ENCODE data around the gene CSK. TPM values are rescaled to one million over a fixed set of nuclear protein-coding genes. Genes with fewer than 3 reads are reported as not detected.

Gene CSK
- total and polyA plus RNA-seq, 4 donors: 6.9 to 41.7 (median 24.1) TPM

DNA sequence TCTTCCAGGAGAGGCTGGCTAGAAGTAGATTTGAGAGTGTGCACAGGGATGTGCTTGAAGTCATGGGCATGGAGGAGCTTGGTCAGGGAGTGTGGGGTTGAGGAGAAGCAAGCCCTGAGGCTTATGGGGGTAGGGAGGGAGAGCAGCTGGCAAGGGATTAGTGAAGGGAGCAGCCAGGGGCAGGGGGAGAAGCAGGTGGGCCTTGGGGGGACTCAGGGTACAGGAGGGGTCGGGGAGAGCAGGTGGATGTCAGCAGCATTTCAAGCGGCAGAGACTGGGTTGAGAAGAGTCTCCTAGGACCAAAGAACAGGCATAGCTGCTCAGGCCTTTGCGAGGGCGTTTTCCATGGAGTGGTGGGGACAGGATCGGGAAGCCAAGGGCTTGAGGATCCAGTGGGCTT lies 27.4 kb downstream of the CSK start:
- no peak overlapping the region for H3K4me3 ChIP-seq (ENCODE audit: low read depth in 1 of 3, low read length in 3 of 3)
- 92% methylated on average over 5 of the region's 5 CpGs for WGBS
- no peak overlapping the region for H3K27ac ChIP-seq (ENCODE audit: low read depth in 1 of 2, low read length in 2 of 2)

DNA sequence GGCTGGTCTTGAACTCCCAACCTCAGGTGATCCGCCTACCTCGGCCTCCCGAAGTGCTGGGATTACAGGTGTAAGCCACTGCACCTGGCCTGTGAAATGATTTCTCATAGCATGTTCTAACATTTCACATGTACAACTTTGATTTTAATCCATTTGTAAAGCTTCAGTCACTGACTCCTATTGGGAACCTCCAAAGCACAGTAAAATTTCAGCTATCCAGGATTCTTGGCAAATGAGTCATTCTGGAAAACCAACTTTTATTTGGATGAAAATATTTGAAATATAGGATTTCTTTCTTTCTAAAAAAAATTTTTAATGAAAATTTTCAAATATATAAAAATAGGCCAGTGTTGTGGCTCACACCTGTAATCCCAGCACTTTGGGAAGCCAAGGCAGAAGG lies 28.1 kb downstream of the CSK start:
- Histone ChIP-seq H3K9me3 (ENCODE audit: control insufficient read depth in 4 of 4, low read length in 3 of 4) (no peaks in the 10 kb centered on the region), H3K27ac (ENCODE audit: low read depth in 1 of 2, low read length in 2 of 2) (no peak overlapping the region), H3K9ac (ENCODE audit: low read depth in 1 of 2, low read length in 2 of 2) (no peak overlapping the region), H3K4me3 (ENCODE audit: low read depth in 1 of 3, low read length in 3 of 3) (no peak overlapping the region), H3K27me3 (ENCODE audit: control insufficient read depth in 4 of 4, insufficient read depth in 4 of 4, low read length in 3 of 4) (no peaks in the 10 kb centered on the region), H3K36me3 (ENCODE audit: control insufficient read depth in 4 of 4, insufficient read depth in 3 of 4, low read depth in 1 of 4, low read length in 3 of 4) (no peaks in the 10 kb centered on the region), H3K4me1 (ENCODE audit: control insufficient read depth in 4 of 4, insufficient read depth in 4 of 4, low read length in 3 of 4) (peaks cover 0 to 12% (median 5%) of the 10 kb centered on the region in 4 donors)
- 96% methylated on average over 3 of the region's 3 CpGs for WGBS
- TF ChIP-seq TAF1 (conservative IDR thresholded peaks at IDR 0.05) (no peak), FOXA1 (IDR thresholded peaks at IDR 0.05) (no peak), FOXA2 (IDR thresholded peaks at IDR 0.05) (no peak), NR2F2 (IDR thresholded peaks at IDR 0.05) (no peak), GABPA (IDR thresholded peaks at IDR 0.05 in 1 of 2, conservative IDR thresholded peaks at IDR 0.05 in 1 of 2) (no peak), YY1 (IDR thresholded peaks at IDR 0.05) (no peak), RXRA (IDR thresholded peaks at IDR 0.05) (no peak), HNF4G (IDR thresholded peaks at IDR 0.05) (no peak), JUND (IDR thresholded peaks at IDR 0.05) (no peak)
- TF ChIP-seq, protein P1, sequence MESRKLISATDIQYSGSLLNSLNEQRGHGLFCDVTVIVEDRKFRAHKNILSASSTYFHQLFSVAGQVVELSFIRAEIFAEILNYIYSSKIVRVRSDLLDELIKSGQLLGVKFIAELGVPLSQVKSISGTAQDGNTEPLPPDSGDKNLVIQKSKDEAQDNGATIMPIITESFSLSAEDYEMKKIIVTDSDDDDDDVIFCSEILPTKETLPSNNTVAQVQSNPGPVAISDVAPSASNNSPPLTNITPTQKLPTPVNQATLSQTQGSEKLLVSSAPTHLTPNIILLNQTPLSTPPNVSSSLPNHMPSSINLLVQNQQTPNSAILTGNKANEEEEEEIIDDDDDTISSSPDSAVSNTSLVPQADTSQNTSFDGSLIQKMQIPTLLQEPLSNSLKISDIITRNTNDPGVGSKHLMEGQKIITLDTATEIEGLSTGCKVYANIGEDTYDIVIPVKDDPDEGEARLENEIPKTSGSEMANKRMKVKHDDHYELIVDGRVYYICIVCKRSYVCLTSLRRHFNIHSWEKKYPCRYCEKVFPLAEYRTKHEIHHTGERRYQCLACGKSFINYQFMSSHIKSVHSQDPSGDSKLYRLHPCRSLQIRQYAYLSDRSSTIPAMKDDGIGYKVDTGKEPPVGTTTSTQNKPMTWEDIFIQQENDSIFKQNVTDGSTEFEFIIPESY (IDR thresholded peaks at IDR 0.05): no peak
- TF ChIP-seq, protein P2, sequence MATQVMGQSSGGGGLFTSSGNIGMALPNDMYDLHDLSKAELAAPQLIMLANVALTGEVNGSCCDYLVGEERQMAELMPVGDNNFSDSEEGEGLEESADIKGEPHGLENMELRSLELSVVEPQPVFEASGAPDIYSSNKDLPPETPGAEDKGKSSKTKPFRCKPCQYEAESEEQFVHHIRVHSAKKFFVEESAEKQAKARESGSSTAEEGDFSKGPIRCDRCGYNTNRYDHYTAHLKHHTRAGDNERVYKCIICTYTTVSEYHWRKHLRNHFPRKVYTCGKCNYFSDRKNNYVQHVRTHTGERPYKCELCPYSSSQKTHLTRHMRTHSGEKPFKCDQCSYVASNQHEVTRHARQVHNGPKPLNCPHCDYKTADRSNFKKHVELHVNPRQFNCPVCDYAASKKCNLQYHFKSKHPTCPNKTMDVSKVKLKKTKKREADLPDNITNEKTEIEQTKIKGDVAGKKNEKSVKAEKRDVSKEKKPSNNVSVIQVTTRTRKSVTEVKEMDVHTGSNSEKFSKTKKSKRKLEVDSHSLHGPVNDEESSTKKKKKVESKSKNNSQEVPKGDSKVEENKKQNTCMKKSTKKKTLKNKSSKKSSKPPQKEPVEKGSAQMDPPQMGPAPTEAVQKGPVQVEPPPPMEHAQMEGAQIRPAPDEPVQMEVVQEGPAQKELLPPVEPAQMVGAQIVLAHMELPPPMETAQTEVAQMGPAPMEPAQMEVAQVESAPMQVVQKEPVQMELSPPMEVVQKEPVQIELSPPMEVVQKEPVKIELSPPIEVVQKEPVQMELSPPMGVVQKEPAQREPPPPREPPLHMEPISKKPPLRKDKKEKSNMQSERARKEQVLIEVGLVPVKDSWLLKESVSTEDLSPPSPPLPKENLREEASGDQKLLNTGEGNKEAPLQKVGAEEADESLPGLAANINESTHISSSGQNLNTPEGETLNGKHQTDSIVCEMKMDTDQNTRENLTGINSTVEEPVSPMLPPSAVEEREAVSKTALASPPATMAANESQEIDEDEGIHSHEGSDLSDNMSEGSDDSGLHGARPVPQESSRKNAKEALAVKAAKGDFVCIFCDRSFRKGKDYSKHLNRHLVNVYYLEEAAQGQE (IDR thresholded peaks at IDR 0.05): no peak
- TF ChIP-seq, protein P3, sequence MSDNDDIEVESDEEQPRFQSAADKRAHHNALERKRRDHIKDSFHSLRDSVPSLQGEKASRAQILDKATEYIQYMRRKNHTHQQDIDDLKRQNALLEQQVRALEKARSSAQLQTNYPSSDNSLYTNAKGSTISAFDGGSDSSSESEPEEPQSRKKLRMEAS (IDR thresholded peaks at IDR 0.05): no peak
- TF ChIP-seq, protein P4, sequence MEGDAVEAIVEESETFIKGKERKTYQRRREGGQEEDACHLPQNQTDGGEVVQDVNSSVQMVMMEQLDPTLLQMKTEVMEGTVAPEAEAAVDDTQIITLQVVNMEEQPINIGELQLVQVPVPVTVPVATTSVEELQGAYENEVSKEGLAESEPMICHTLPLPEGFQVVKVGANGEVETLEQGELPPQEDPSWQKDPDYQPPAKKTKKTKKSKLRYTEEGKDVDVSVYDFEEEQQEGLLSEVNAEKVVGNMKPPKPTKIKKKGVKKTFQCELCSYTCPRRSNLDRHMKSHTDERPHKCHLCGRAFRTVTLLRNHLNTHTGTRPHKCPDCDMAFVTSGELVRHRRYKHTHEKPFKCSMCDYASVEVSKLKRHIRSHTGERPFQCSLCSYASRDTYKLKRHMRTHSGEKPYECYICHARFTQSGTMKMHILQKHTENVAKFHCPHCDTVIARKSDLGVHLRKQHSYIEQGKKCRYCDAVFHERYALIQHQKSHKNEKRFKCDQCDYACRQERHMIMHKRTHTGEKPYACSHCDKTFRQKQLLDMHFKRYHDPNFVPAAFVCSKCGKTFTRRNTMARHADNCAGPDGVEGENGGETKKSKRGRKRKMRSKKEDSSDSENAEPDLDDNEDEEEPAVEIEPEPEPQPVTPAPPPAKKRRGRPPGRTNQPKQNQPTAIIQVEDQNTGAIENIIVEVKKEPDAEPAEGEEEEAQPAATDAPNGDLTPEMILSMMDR (IDR thresholded peaks at IDR 0.05; ENCODE audit: low read depth, low read length, missing input control): no peak
- TF ChIP-seq, protein P5, sequence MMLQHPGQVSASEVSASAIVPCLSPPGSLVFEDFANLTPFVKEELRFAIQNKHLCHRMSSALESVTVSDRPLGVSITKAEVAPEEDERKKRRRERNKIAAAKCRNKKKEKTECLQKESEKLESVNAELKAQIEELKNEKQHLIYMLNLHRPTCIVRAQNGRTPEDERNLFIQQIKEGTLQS (IDR thresholded peaks at IDR 0.05): no peak
- DNase-seq (ENCODE audit: low spot score): no peak

More for the DNA sequence above, 27.4 kb downstream of the CSK start:
- peaks cover 0 to 8% (median 2%) of the 10 kb centered on the region in 4 donors for H3K4me1 ChIP-seq (ENCODE audit: control insufficient read depth in 4 of 4, insufficient read depth in 4 of 4, low read length in 3 of 4)
- TF ChIP-seq, protein P1 (IDR thresholded peaks at IDR 0.05): no peak
- TF ChIP-seq SP1 (IDR thresholded peaks at IDR 0.05): no peak
- no peaks in the 10 kb centered on the region for H3K9me3 ChIP-seq (ENCODE audit: control insufficient read depth in 4 of 4, low read length in 3 of 4)
- H3K36me3 ChIP-seq (ENCODE audit: control insufficient read depth in 4 of 4, insufficient read depth in 3 of 4, low read depth in 1 of 4, low read length in 3 of 4): peaks cover 0 to 2% (median under 1%) of the 10 kb centered on the region in 4 donors
- H3K9ac ChIP-seq (ENCODE audit: low read depth in 1 of 2, low read length in 2 of 2): no peak overlapping the region
- no peaks in the 10 kb centered on the region for H3K27me3 ChIP-seq (ENCODE audit: control insufficient read depth in 4 of 4, insufficient read depth in 4 of 4, low read length in 3 of 4)
- DNase-seq (ENCODE audit: low spot score): no peak
